Measurements from ENCODE around the gene PINK1. TPM values are rescaled to one million over a fixed set of nuclear protein-coding genes. Genes with fewer than 3 reads are reported as not detected.
A peak's percentile ranks its signal among the peaks of the same experiment; 100 is the strongest.

PINK1 gene
- total RNA-seq, 3 donors from 2014 or later = 75.4 to 141 (median 111) TPM

DNA sequence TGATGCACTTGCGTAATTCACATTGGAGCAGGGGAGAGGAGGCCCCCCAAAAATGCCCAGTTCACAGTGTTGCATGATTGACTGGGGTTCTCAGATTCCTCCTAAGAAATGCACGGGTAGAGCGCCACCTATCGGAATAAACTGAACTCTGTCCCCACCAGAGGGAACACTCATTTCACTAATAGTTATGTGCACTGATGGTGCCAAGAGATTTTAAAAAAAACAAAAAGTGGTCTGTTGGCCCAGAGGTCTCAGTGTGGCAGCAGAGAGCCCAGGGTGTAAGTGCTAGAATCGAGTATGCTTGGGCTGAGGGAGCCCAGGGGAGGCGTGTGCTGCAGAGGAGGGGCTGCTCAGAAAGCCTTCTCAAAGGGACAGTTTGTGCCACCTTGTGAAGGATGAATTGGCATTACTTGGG, 6.9 kb downstream of the PINK1 start:
- ATAC-seq (peak; percentile 77), DNase-seq (peak in 1 of 3 donors; percentile 79)
- Histone ChIP-seq H3K4me3 (no peak overlapping the region), H3K36me3 (ENCODE audit: low read depth) (no peaks in the 10 kb centered on the region), H3K4me1 (ENCODE audit: low read depth) (no peaks in the 10 kb centered on the region), H3K9me3 (no peaks in the 10 kb centered on the region)
- intact Hi-C loops (cut with DNase I, micrococcal nuclease) = loop anchor here in 1 of 2 donors (10.0 kb wide), 1 partner anchor 115 kb away; no protein-coding TSS in a partner anchor
- TF ChIP-seq, protein P1, sequence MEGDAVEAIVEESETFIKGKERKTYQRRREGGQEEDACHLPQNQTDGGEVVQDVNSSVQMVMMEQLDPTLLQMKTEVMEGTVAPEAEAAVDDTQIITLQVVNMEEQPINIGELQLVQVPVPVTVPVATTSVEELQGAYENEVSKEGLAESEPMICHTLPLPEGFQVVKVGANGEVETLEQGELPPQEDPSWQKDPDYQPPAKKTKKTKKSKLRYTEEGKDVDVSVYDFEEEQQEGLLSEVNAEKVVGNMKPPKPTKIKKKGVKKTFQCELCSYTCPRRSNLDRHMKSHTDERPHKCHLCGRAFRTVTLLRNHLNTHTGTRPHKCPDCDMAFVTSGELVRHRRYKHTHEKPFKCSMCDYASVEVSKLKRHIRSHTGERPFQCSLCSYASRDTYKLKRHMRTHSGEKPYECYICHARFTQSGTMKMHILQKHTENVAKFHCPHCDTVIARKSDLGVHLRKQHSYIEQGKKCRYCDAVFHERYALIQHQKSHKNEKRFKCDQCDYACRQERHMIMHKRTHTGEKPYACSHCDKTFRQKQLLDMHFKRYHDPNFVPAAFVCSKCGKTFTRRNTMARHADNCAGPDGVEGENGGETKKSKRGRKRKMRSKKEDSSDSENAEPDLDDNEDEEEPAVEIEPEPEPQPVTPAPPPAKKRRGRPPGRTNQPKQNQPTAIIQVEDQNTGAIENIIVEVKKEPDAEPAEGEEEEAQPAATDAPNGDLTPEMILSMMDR (IDR thresholded peaks at IDR 0.05) = peak; percentile 29

DNA sequence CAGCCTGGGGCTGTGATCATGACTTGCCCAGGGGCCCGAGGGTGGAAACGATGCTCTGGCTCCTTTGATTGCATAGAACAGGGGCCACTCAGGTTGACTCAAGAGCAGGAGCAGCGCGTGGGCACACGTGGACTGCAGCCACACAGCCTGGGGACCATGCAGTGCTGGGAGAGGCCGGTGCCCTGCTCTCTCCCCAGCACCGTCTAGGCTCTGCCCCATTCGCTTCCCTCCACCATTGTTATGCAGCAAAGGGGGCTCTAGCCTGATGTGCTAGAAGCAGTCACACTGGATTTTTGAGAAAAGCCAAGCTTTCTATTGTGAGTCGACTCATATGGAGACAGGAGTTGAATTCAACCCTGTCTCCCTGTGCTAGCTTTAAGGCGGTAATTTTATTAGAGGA, 8.7 kb downstream of the PINK1 start:
- Histone ChIP-seq H3K4me3 (no peak overlapping the region), H3K36me3 (ENCODE audit: low read depth) (no peaks in the 10 kb centered on the region), H3K9me3 (no peaks in the 10 kb centered on the region), H3K4me1 (ENCODE audit: low read depth) (no peaks in the 10 kb centered on the region)
- ATAC-seq (no peak), DNase-seq (no peak)
- intact Hi-C loops (cut with DNase I, micrococcal nuclease) = loop anchor here in 1 of 2 donors (10.0 kb wide), 1 partner anchor 117 kb away; no protein-coding TSS in a partner anchor
- TF ChIP-seq, protein P1 (IDR thresholded peaks at IDR 0.05) = no peak

DNA sequence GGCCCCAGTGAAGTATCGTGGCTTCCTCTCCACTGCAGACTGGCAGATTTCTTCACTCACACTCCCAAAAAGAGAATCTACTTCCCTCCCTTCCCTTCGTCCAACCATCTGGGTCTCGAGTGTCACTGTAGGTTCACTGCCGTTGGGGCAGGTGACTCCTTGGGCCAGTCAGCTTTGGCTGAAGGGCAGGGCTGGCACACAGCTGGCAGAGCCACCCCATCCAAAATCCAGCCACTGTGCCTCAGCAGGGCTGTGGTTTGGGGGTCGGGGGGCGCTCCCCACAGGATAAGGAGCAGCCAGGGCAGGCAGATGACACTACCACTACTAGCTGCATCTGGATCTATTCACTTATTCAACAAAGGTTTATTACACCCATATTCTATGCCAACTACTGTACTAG, 9.8 kb downstream of the PINK1 start:
- intact Hi-C loops (cut with DNase I, micrococcal nuclease) = loop anchor here in 1 of 2 donors (10.0 kb wide), 1 partner anchor 118 kb away; no protein-coding TSS in a partner anchor
- TF ChIP-seq, protein P1 (IDR thresholded peaks at IDR 0.05) = no peak
- Histone ChIP-seq H3K9me3 (no peaks in the 10 kb centered on the region), H3K4me3 (no peak overlapping the region), H3K4me1 (ENCODE audit: low read depth) (no peaks in the 10 kb centered on the region), H3K36me3 (ENCODE audit: low read depth) (peaks cover 2% of the 10 kb centered on the region)
- DNase-seq (no peak), ATAC-seq (no peak)

DNA sequence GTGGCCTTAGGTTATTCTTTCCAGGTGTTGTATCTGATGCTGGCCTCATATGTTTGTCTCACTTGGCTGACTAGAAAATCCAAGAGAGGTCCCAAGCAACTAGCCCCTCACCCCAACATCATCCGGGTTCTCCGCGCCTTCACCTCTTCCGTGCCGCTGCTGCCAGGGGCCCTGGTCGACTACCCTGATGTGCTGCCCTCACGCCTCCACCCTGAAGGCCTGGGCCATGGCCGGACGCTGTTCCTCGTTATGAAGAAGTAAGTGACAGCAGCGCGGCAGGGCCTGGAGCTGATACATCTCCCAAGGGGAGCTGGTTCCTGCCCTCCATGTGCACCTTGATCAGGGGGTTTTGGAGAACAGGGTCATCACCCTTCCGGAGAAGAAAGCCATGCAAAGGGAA, 11.2 kb downstream of the PINK1 start:
- ATAC-seq (no peak), DNase-seq (no peak)
- Histone ChIP-seq H3K4me1 (ENCODE audit: low read depth) (no peaks in the 10 kb centered on the region), H3K4me3 (no peak overlapping the region), H3K36me3 (ENCODE audit: low read depth) (peaks cover 6% of the 10 kb centered on the region), H3K9me3 (no peaks in the 10 kb centered on the region)
- TF ChIP-seq, protein P1 (IDR thresholded peaks at IDR 0.05) = no peak
- intact Hi-C loops (cut with DNase I, micrococcal nuclease) = loop anchor here in 1 of 2 donors (10.0 kb wide), 1 partner anchor 120 kb away; no protein-coding TSS in a partner anchor

DNA sequence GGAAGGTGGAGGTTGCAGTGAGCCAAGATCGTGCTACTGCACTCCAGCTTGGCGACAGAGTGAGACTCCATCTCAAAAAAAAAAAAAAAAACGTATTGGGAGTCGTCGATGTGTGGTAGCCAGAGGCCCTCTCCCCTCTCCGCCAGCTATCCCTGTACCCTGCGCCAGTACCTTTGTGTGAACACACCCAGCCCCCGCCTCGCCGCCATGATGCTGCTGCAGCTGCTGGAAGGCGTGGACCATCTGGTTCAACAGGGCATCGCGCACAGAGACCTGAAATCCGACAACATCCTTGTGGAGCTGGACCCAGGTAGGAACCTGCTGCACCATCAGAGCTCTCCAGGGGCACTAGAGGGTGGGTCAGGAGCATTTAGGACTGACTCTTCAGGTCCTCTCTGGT, 12.2 kb downstream of the PINK1 start:
- Histone ChIP-seq H3K9me3 (no peaks in the 10 kb centered on the region), H3K36me3 (ENCODE audit: low read depth) (peaks cover 6% of the 10 kb centered on the region), H3K4me1 (ENCODE audit: low read depth) (no peaks in the 10 kb centered on the region), H3K4me3 (no peak overlapping the region)
- TF ChIP-seq, protein P1 (IDR thresholded peaks at IDR 0.05) = no peak
- DNase-seq (no peak), ATAC-seq (no peak)
- intact Hi-C loops (cut with DNase I, micrococcal nuclease) = loop anchor here in 1 of 2 donors (10.0 kb wide), 1 partner anchor 121 kb away; no protein-coding TSS in a partner anchor
